ENCODE measurements around the gene GOLGA3.
"Not testable (repeated sequence)": the region's sequence is repeated elsewhere in the genome, so short reads cannot be mapped to it uniquely, and the experiment has no call there.

GOLGA3 gene

DNA sequence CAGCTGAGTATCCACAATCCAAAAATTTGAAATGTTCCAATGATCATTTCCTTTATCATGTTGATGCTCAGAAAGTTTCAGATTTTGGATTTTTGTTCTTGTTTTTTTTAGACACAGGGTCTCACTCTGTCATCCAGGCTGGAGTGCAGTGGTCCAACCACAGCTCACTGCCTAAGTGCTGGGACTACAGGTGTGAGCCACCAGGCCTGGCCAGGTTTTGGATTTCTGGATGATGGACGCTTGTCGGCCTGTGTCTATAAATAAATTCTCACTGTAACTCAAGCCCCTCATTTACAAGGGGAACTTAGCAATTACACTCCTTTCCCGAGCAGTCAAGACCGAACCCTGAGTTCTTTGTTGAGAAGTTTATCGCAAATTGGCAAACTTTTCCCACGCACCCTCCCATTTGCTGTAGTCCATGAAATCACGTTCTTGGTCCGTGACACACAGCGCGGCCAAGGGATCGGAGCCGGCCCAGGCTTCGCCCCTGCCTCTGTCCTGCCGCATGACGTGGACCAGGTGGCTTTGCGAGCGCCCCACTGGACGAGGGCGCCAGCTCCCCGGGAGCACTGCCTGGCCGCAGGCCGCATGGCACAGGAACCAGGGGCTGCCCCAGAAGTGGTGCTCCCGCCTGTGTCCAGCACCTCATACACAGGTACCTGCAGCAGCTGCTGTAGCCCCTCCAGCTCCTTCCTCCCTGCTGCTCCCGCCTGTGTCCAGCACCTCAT, 53.0 kb downstream of the GOLGA3 start:
- DNase-seq: no peak

DNA sequence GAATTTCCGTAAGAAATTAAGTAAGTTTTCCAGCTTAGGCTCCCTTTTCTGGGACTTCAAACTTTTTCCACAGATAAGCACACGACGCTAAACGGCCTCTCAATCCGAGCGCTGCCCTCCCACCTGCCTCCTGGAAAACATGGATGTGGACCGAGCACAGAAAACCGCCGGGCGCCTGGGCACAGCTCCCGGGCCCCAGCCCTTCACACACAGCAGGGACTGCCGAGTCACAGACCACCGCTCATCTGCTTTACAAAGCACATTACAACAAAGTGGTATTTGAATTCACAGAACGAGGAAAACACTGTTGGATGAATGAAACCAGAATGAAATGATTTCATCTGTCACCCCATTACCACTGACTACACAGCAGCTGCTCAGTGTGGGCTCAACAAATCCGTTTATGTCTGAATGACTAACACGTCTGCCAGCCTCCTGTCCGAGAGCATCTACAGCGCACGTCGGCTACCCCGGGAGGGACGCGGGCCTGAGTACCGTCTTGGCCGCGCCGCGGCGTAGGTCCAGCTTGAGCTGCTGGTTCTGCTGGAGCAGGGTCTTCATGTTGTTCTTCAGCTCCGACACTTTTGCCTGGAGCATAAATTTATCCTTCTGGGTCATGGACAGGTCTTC, 53.9 kb downstream of the GOLGA3 start:
- no peak for DNase-seq

DNA sequence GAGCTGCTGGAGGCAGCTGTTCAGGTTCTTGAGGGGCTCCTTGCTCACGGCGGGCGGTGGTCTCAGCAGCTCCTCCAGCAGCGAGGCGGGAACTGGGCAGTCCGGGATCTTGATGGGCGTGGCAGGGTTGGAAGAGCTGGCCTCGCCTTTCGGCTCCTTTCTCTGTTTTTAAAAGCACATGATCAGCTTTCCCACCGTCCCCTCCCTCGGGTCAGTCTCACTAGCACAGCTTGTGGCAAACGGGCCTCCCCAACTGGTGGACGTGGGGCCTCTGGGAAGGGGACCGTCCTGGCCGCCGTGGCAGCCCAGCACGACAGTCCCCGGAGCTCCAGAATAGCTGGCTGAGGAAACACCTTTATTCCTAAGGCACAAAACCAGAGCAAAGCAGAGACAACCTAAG, 54.5 kb downstream of the GOLGA3 start:
- DNase-seq: no peak

DNA sequence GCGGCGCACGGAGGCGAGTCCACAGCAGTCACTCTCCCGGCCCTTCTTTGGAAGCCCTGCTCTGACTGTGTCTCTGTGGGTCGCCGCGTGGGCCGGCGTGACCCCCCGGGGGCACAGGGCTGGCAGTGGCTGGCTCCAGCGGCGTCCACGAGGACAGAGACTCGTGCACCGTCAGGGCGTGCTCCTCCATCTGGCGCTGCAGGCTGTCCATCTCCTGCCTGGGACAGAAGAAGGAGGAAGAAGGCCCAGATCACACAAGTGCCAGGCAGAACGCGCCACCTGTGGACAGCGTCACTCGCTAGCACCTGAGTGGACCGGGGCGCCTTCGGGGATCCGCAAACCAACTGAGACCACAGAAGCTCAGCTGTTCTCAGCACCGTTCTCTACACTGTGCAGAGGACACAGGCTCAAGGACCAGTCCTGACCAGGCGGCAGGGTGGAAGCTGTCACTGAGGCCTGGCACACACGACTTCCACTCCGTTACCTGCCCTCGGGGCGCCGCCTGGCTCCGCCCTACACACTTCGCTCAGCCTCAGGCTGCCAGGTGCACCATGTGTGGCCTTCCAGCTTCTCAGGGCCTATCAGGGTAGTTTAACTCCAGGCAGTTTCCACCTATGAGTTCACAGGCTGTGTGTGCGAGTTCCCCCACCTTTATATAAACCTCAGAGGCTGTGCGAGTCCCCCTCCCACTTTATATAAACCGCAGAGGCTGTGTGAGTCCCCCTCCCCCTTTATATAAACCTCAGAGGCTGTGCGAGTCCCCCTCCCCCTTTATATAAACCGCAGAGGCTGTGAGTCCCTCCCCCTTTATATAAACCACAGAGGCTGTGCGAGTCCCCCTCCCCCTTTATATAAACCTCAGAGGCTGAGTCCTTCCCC, 55.4 kb downstream of the GOLGA3 start:
- DNase-seq: no peak

DNA sequence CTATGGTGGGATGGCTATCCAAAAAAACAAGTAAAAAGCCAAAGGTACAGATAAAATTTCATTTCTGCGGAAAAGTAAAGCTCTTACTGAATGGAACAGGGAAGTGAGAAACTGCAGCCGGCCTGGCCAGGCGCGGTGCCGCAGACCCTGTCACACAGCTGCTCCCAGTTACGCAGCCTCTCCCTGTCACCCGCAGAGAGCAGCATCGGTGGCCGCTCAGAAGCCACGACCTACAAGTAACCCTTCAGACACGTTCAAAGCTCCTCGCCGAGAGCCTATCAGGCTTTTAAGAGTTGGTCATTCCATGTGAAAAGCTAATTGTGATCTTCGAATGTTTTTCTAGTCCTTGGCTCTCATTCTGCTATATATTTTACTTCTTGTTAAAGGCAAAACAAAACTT, 56.1 kb downstream of the GOLGA3 start:
- peak; percentile 51 to 67 (median 65) for DNase-seq

DNA sequence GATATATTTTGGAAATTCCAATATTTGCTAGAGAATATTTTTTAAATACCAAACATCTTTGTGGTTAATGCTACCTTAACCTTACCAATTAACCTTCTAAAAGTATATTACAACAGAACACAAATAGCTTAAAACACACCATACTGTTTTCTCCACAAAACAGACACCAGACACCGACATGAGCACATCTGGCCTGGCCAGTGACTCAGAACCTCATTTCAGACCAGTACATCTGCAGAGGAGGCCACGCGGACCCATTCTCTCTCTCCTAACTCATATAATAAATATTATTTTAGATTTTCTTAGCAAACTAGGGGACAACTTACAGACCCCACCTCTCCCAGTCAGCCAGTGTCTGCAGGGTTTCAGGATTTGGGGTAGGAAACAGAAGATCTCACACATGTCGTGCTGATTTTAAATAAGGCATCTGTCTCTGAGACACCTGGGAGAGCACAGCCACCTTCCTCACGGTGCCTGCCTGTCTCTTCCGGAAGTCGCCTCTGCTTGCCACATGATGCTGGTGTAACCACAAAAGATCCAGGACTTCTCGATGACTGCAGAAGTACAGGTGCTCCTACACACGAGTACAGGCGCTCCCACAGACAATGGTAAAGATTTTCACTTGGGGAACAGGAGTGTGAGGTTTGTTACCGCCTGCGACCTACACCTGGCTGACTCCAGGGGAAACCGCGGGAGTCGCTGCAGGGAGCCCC, 57.4 kb downstream of the GOLGA3 start:
- peak in 2 of 3 donors; percentile 34 for DNase-seq

DNA sequence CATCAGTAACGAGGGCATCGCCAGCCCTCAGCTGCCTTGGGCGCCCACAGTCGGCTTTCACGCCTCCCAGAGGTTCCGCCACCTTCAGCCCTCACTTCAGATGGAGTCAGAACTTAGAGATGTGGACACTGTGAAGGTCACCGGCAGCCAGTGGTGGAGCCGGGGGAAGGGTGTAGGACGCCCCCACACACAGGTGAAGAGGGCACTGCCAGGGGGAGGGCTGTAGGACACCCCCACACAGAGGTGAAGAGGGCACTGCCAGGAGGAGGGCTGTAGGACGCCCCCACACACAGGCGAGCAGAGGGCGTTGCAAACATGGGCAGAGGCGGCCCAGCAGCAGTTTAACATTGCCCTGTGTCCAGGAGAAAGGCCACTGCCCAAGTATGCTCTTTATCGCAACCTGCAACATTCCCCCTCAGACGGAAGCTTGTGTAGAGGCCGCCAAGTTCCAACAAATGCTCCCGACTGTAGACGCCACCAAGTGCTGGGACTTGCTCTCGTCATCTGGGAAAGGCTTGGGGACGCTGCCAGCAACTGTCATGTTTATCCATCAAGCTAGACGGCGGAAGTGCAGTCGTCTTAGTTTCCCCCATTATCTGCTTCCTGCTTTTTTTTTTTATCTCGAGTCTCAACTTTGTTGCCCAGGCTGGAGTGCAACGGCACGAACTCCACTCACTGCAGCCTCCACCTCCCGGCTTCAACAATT, 62.1 kb downstream of the GOLGA3 start:
- peak; percentile 69 to 83 (median 78) for DNase-seq

DNA sequence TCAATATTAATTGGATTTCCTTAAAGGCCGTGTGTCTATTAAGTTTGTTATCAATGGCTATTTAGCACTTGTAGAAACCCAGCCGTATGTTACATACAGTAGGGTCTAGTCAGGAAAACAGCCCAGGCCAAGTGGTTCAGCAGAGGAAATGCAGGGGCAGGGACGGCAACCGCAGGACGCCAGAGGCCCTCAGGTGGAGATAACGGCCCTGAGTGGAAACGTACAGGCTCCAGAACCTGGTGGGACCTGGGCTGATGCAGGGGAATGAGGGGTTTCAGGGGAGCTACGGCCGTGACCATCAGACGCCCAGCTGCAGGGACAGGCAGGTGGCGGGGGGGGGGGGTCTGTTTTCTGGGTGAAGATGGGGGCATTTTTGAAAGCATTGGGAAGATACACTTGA, 63.3 kb downstream of the GOLGA3 start:
- DNase-seq: no peak

DNA sequence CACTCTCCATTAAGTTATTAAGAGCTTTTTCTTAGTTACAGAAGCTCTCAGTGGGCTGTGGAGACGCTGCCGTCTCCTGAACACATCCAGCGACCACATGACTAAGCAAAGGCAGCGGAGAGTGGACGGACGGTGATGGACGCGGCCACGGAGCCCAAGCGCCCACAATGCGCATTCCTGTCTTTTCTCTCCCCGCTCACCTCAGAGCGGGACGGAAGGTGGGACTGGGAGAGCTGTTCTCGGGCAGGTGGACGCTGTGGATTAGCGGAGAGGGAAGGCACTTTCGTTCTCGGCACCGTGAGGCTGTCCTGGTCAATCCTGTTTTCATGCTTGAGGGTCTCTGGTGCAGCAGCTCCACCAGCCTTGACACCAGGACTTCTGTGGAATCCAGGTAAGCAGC, 64.4 kb downstream of the GOLGA3 start:
- no peak for DNase-seq

DNA sequence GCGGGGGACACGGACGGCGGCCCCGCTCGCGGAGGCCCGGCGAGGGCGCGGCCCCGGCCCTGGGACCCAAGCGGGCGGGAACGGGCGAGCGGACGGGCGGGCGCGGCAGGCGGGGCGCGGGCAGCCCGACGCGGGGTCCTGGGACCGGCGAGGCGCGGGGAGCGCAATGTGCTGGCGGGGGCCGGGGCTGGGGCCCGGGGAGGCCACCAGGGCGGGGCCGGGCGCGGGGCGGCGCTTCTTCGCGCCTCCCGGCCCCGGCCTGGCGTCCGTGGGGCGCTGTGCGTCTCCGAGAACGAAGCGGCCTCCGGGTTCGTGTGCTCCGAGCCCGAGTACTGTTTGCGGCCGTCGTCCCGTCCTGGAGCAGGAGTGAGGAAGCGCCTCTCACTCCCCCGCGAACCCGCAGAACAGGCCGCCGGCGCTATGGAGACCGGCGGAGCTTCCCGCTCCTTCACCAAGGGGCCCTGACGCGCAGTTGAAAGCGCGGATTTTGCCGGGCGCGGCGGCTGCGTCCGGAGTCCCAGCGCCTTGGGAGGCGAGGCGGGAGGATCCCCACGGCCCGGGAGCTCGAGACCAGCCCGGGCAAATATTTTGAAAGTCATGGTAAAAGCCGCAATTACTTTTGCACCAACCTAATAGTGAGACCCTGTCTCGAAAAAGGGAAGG, 66.6 kb downstream of the GOLGA3 start:
- DNase-seq: peak; percentile 97 to 99 (median 97)

DNA sequence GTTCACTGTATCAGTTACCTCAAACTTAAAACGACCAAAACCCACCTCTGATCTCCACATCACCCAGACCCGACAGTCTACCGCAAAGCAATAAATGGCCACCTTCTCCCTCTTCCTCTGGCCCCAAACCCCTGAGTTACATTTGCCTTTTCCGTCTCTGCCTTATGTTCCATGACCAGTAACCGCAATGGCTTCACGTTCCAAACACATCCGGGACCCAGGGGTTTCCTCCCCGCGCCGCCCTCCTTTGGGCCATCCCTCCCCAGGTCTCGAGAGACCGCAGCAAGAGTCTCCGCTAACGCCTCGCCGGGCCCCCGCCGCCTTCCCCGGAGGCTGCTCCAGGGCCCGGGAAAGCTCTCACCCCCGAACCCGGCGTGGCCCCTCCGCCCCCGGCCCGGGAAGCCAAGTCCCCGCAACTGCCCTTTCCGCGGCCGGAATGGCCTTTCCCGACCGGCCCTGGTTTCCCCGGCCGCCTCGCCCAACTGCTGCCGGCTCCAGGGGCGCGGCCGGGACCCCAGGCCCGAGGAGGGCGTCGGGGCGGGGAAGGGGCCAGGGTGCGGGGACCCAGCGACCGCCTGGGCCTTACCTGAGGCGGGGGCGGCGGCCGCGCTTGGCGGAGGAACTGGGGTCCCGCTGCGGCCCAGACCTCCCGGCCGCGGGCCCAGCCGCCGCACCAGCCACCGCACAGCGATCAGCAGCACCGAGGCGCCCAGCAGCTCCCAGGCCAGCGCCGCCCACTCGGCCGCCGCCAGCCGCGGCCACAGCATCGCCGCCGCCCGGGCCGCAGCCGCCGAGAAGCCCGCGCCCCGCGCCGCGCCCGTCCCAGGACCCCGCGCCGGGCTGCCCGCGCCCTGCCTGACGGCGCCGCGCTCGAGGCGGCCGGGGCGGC, 67.4 kb downstream of the GOLGA3 start, which contains the start of gene ANKLE2:
Gene ANKLE2 (minus strand): TSS at position 801 of the 889 bp plus-strand sequence. CDS start 34 bp downstream, at position 767.
- DNase-seq: peak; percentile 59 to 86 (median 74)

DNA sequence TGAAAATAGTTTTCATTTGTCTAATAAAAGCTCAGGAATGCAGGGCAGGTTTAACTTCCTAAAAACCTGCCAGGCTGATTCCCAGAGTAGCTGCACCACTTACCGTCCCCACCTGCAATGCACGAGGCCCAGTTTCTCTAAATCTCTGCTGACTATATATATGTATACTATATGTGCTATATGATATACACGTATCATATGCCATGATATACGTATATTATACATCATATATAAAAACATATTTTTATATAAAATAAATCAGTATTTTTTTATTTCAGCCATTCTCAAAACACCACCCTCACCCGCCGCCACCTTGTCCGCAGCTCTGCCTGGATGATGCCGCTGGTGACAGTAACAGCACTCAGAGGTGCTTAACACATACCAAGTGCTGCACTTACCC, 69.3 kb downstream of the GOLGA3 start:
- DNase-seq: no peak

DNA sequence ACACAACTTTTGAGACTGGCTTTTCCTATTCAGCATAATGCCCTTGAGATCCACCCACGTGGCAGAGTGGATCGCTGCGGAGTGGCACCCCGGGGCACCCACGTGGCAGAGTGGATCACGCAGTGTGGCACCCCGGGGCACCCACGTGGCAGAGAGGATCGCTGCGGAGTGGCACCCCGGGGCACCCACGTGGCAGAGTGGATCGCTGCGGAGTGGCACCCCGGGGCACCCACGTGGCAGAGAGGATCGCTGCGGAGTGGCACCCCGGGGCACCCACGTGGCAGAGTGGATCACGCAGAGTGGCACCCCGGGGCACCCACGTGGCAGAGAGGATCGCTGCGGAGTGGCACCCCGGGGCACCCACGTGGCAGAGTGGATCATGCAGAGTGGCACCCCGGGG, 69.8 kb downstream of the GOLGA3 start:
- DNase-seq: not testable (repeated sequence)

DNA sequence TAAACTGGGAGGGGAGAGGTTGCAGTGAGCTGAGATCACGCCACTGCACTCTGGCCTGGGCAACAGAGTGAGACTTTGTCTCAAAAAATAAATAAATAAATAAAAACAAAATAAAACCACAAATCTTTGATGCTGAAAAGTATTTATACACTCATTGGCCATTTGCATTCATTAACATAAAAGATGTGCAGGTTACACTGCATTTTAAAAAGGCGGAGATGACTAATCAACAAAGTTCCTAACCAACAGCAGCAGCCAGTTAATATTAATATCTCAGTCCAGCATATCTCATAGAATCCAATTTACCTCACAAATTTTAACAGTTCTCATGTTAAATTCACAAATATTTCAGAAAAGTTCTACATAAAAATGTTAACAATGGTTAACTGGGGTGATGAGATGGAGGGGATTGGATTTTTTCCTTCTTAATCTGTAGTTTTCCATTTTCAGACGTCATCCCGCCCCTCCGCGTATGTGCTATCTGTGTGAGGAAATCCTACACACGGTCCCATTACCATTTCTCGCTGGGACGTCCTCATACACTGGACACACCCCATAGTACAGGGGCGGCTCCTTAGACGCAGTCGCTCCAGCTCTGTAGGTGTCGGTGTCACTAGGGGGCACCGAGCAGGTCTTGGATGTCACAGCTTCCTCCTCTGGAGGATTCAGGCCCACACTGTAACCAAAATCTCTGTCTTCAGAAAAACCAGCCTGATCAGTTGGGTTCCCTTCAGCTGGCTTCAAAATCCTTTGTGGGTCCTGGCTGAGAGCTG, 74.3 kb downstream of the GOLGA3 start:
- DNase-seq: peak in 1 of 3 donors; percentile 19

DNA sequence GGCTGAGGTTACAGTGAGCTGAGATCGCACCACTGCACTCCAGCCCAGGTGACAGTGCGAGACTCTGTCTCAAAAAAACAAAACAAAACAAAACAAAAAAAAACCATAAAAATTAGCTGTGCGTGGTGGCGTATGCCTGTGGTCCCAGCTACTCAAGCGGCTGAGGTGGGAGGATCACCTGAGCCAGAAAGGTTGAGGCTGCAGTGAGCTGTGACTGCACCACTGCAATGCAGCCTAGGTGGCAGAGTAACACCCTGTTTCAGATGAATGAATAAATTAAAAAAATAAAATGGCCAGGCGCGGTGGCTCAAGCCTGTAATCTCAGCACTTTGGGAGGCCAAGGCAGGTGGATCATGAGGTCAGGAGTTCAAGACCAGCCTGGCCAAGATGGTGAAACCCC, 75.0 kb downstream of the GOLGA3 start:
- DNase-seq: not testable (repeated sequence)

DNA sequence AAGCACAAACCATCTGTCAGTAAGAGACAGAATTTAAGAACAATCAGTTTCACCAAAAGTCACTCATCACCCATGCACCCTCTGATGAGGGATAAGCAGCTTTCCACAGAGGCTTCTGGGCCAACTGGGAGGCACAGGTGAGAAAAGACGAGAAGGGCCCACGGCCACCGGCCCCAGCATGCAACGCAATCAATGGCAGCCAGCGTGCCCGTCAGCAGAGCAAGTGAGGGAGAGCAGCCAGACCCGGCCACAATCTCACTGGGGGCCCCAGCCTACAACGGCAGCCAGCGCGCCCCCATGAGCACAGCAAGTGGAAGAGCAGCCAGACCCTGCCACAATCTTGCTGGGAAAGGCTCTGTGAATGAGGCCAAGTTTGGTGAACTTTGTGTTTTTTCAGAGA, 80.3 kb downstream of the GOLGA3 start:
- DNase-seq: no peak

DNA sequence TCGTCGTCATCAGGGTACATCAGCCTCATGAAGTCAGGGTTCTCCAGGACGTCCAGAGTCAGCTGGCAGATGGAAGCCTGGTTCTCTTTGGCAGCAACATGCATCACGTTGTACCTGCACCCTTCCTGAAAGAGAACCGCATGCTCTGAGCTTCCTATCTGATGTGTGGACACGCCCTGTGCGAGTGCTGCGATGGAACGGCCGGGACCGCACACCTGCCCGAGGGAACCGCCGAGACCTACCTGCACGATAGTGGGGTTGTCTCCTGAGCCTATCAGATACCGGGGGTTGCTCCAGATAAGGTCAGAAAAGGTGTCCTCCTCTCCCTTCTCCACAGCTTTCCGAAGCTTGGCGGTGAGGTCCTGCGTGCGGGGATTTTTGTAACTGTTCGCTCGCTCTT, 80.8 kb downstream of the GOLGA3 start:
- no peak for DNase-seq

DNA sequence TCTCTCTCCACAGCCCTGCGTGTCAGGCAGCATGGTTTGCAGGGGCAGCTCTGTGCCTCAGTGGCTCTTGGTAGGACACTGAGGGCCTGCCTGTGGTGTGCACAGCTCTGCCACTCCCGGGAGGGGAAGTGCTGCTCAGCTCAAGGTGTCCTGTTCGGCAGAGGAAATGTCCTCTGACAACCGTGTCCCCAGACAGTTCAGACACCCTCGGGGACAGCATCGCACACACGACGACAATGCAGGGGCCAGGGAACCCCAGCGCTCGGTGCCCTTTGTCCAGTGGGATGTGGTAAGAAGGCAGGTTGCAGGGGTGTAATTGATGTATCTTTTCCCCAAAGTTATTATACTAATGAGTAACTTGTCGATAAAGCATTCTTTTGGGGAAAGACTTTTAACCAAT, 81.3 kb downstream of the GOLGA3 start:
- no peak for DNase-seq

DNA sequence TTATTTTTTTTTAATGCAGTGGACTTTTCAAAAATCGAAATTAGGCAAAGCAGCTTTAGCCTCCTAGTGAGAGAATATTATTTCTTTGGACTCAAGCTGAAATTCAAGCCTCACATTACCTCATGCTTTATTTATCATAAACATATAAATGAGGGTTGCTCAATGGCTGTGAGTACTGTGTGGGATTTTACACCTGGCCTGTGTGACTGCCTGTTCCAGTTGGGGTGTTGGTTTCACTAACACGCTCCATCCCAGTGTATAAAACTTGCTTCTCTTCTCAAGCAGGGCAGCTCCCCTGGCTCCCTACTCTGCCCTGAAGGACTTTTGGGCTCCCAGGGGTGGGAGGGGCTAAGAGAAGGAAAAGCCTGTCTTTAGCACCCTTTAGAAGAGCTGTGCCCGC, 82.1 kb downstream of the GOLGA3 start:
- no peak for DNase-seq

DNA sequence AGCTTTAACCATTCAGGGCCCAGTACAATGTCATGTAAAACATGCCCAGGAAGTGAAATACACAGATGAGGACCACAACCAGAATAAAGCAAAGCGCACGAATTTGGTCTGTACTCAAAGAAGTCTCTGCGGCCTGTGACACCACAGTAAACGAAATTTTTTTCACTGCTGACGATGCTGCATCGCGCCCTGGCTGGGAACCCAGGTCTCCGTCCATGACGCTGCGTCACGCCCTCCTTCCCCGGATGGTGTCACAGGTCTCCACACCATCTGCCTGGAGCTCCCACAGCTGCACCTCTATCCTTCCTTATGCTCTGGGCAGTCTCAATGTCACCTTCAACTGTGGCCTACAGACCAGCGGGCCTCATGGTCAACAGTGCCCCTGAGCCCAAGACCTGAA, 84.8 kb downstream of the GOLGA3 start:
- DNase-seq: no peak
